IMR-90 (cell line): ENCODE data around the gene HES1. TPM values are rescaled to one million over a fixed set of nuclear protein-coding genes. Genes with fewer than 3 reads are reported as not detected.

Experiments used
- ATAC-seq: fragments of 200-7000 bp; cut with Tn5 transposase; 2 replicates; pipeline ENCODE4 v1.9.1; 2020; ENCODE audit warnings: low read depth, mild to moderate bottlenecking, moderate library complexity
- BruUV-seq: library from RNA; stranded (reverse); fragments of 400-500 nt; replicated peaks from 2 replicates; lab custom pipeline; 2021; lab: Mats Ljungman, UMichigan
- CTCF ChIA-PET: fragments of 300-600 bp; formaldehyde crosslinking; extraction: SDS; loops from one replicate; lab custom pipeline; 2021; ENCODE audit warnings: antibody characterized with exemption; lab: Yijun Ruan, JAX
- POLR2A ChIA-PET: fragments of 300-600 bp; sonication (Branson Sonifier 250); formaldehyde crosslinking; loops from one replicate; lab custom pipeline; 2022; ENCODE audit warnings: antibody characterized with exemption; ENCODE audit not compliant: unreplicated experiment; lab: Charles Lee
- DNase-seq: peaks from one replicate; pipeline ENCODE4 v3.0.0; 2013
- H2AFZ ChIP-seq: replicated peaks from 2 replicates; pipeline ENCODE3; 2013; ENCODE audit warnings: low read length, mild to moderate bottlenecking; ENCODE audit not compliant: poor library complexity
- H2AK5ac ChIP-seq: 2 replicates; pipeline ENCODE4 v1.6.1; 2013; ENCODE audit warnings: low read depth, low read length, inconsistent platforms
- H2AK9ac ChIP-seq: replicated peaks from 2 replicates; pipeline ENCODE3; 2013; ENCODE audit warnings: mild to moderate bottlenecking, low read depth, low read length, moderate library complexity; ENCODE audit not compliant: poor library complexity
- H2BK120ac ChIP-seq: 2 replicates; pipeline ENCODE4 v1.6.1; 2013; ENCODE audit warnings: low read depth, low read length, inconsistent platforms
- H2BK15ac ChIP-seq: 3 replicates; pipeline ENCODE4 v1.6.1; 2013; ENCODE audit warnings: low read depth, low read length, inconsistent platforms
- H2BK20ac ChIP-seq: 2 replicates; pipeline ENCODE4 v1.6.1; 2013; ENCODE audit warnings: low read depth, mild to moderate bottlenecking, inconsistent platforms, low read length, moderate library complexity
- H2BK5ac ChIP-seq: 2 replicates; pipeline ENCODE4 v1.6.1; 2013; ENCODE audit warnings: mild to moderate bottlenecking, low read depth, low read length, inconsistent platforms; ENCODE audit not compliant: poor library complexity, severe bottlenecking
- H3K14ac ChIP-seq: replicated peaks from 2 replicates; pipeline ENCODE4 v1.6.1; 2013; ENCODE audit warnings: low read depth, low read length, inconsistent platforms
- H3K18ac ChIP-seq: 2 replicates; pipeline ENCODE4 v1.6.1; 2013; ENCODE audit warnings: low read depth, low read length, control low read depth
- H3K23ac ChIP-seq: 2 replicates; pipeline ENCODE4 v1.6.1; 2013; ENCODE audit warnings: low read depth, low read length, inconsistent platforms
- H3K27ac ChIP-seq: 2 replicates; pipeline ENCODE4 v1.5.1; 2013; ENCODE audit warnings: mild to moderate bottlenecking, control low read depth, low read length; ENCODE audit not compliant: insufficient read depth
- H3K27me3 ChIP-seq: 2 replicates; pipeline ENCODE4 v1.6.1; 2013; ENCODE audit warnings: low read length; ENCODE audit not compliant: control insufficient read depth, insufficient read depth
- H3K36me3 ChIP-seq: 2 replicates; pipeline ENCODE4 v1.6.1; 2013; ENCODE audit warnings: low read length, mixed read lengths; ENCODE audit not compliant: control insufficient read depth, insufficient read depth
- H3K4ac ChIP-seq: 2 replicates; pipeline ENCODE4 v1.6.1; 2013; ENCODE audit warnings: low read depth, low read length, inconsistent platforms
- H3K4me1 ChIP-seq: 2 replicates; pipeline ENCODE4 v1.6.1; 2013; ENCODE audit warnings: low read length, mixed read lengths; ENCODE audit not compliant: control insufficient read depth, insufficient read depth
- H3K4me2 ChIP-seq: 2 replicates; pipeline ENCODE4 v1.6.1; 2013; ENCODE audit warnings: low read depth, mild to moderate bottlenecking, control low read depth, low read length, moderate library complexity
- H3K4me3 ChIP-seq: 2 replicates; pipeline ENCODE4 v1.5.1; 2013; ENCODE audit warnings: low read depth, mild to moderate bottlenecking, control low read depth, low read length, moderate library complexity; ENCODE audit not compliant: insufficient read depth
- H3K56ac ChIP-seq: 2 replicates; pipeline ENCODE4 v1.6.1; 2013; ENCODE audit warnings: low read length, inconsistent platforms; ENCODE audit not compliant: insufficient read depth; ENCODE audit errors: extremely low read depth
- H3K79me1 ChIP-seq, 2 experiments: 2 replicates each; pipeline ENCODE4 v1.6.1; 2013; ENCODE audit warnings: low read length in 2 of 2, inconsistent platforms in 1 of 2, low read depth in 1 of 2
- H3K9ac ChIP-seq: 2 replicates; pipeline ENCODE4 v1.6.1; 2013; ENCODE audit warnings: low read depth, low read length, control low read depth
- H3K9me1 ChIP-seq: 2 replicates; pipeline ENCODE4 v1.6.1; 2013; ENCODE audit warnings: low read length, inconsistent platforms; ENCODE audit not compliant: insufficient read depth
- H3K9me3 ChIP-seq: 2 replicates; pipeline ENCODE4 v1.6.1; 2013; ENCODE audit warnings: low read length; ENCODE audit not compliant: control insufficient read depth, insufficient read depth
- H4K20me1 ChIP-seq: 2 replicates; pipeline ENCODE4 v1.6.1; 2013; ENCODE audit warnings: low read length, inconsistent platforms; ENCODE audit not compliant: insufficient read depth
- H4K5ac ChIP-seq: 2 replicates; pipeline ENCODE4 v1.6.1; 2013; ENCODE audit warnings: mild to moderate bottlenecking, low read depth, low read length, control low read depth
- H4K8ac ChIP-seq, 2 experiments: 2 replicates each; pipeline ENCODE4 v1.6.1; 2013; ENCODE audit warnings: low read depth in 2 of 2, low read length in 2 of 2, control low read depth in 1 of 2, inconsistent platforms in 1 of 2
- H4K91ac ChIP-seq: 2 replicates; pipeline ENCODE4 v1.6.1; 2013; ENCODE audit warnings: low read depth, low read length, inconsistent platforms; ENCODE audit not compliant: insufficient read depth
- BHLHE40 ChIP-seq: fragments of 150-350 bp; IDR thresholded peaks from 2 replicates; pipeline ENCODE4 v1.6.1; 2016; ENCODE audit warnings: mild to moderate bottlenecking, low read depth, low read length
- FOS ChIP-seq: fragments of 150-350 bp; IDR thresholded peaks from 2 replicates; pipeline ENCODE4 v1.6.1; 2016; ENCODE audit warnings: low read depth, low read length
- MAZ ChIP-seq: IDR thresholded peaks from 2 replicates; pipeline ENCODE4 v1.6.1; 2012; ENCODE audit warnings: low read depth, mild to moderate bottlenecking, low read length, improper control_type of control experiment, moderate library complexity, borderline replicate concordance
- NFE2L2 ChIP-seq: fragments of 150-350 bp; IDR thresholded peaks from 2 replicates; pipeline ENCODE4 v1.6.1; 2016; ENCODE audit warnings: low read depth, mild to moderate bottlenecking, low read length
- RCOR1 ChIP-seq: IDR thresholded peaks from 2 replicates; pipeline ENCODE4 v1.6.1; 2012; ENCODE audit warnings: mild to moderate bottlenecking, low read length, improper control_type of control experiment; ENCODE audit not compliant: insufficient replicate concordance
- SMC3 ChIP-seq: fragments of 150-350 bp; IDR thresholded peaks from 2 replicates; pipeline ENCODE4 v1.6.1; 2016; ENCODE audit warnings: low read depth, mild to moderate bottlenecking, antibody characterized with exemption, low read length, moderate library complexity
- WGBS, 2 experiments: methylation state at CpG; one replicate each; pipeline versions ENCODE4 v1.1.5 to v1.1.7; 2013; ENCODE audit warnings: missing lambda C conversion rate in 2 of 2; ENCODE audit not compliant: insufficient read length in 1 of 2; ENCODE audit errors: extremely low coverage in 2 of 2; 5-methylcytosine and 5-hydroxymethylcytosine counted together
- dilution Hi-C: fragments of 300-500 bp; cut with HindIII; formaldehyde crosslinking; loops from one replicate; pipeline ENCODE4 v1.14.3; 2018; ENCODE audit warnings: low sequenced_read_pairs; ENCODE audit not compliant: unreplicated experiment
- in situ Hi-C: fragments of 300-500 bp; cut with MboI; formaldehyde crosslinking; loops from 3 replicates; pipeline ENCODE4 v1.14.3; 2019; ENCODE audit warnings: low sequenced_read_pairs, inconsistent platforms, mixed read lengths
- intact Hi-C: fragments of 100-400 bp; cut with micrococcal nuclease; formaldehyde crosslinking; loops from 2 replicates; pipeline ENCODE4 v1.10.0; 2022
- polyA plus RNA-seq, 3 experiments: library from polyadenylated mRNA; depleted of rRNA; stranded (reverse); fragments of >200 nt; gene quantifications; 2 replicates each; pipeline ENCODE4 v1.2.3, GENCODE V29; 2012; ENCODE audit warnings: low replicate concordance in 1 of 3
- total RNA-seq: library from RNA; depleted of rRNA; stranded (reverse); fragments of >200 nt; gene quantifications from 2 replicates; pipeline ENCODE4 v1.2.3, GENCODE V29; 2012
- TF ChIP-seq, protein P1 (sequence below): conservative IDR thresholded peaks from 2 replicates; pipeline ENCODE4 v1.5.1; 2012; ENCODE audit warnings: mild to moderate bottlenecking, low read depth, low read length, improper control_type of control experiment
- TF ChIP-seq, protein P2 (sequence below): fragments of 150-350 bp; IDR thresholded peaks from 2 replicates; pipeline ENCODE4 v1.6.1; 2017; ENCODE audit warnings: mild to moderate bottlenecking, antibody characterized with exemption, low read length, low read depth

Gene HES1
- total and polyA plus RNA-seq, 2 of the 4 experiments (the other 2 are of a cell fraction), result 3.6 to 6.7 TPM

DNA sequence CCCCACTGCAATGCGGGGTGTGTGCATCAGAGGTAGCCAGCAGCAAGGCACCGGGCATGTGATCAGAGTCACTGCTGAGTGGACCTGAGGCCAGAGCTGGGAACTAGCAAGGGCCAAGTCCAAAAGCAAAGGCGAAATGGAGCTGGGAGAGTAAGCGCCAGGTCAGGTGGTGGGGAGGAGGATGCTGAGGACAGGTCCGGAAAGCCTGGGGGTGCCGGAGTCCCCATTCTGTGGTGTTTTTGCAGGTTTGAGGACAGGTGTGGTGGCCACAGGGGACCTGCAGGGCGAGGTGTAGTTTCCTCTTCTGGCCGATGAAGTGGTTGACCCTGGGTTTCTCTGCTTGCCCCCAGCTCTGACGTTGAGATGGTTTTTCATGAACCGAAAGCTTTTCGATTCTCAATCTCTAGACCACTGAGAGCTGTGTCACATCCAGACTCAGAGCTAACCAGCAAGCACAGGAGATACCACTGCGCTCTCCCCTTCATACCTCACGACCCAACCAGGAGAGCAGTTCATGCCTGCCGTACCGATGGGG lies 35.0 kb upstream of the HES1 start:
- no peaks in the 10 kb centered on the region for H3K9me1 ChIP-seq
- H4K91ac ChIP-seq, result no peak overlapping the region
- no peak overlapping the region for H3K23ac ChIP-seq
- no peaks in the 10 kb centered on the region for H3K79me1 ChIP-seq
- H3K56ac ChIP-seq, result no peak overlapping the region
- H2AK5ac ChIP-seq, result no peak overlapping the region
- H2BK5ac ChIP-seq, result no peak overlapping the region
- no peak overlapping the region for H3K9ac ChIP-seq
- WGBS, 2 experiments, result 60% methylated on average over 3 of the region's 15 CpGs; no CpG with 5 or more reads in 1 of the 2 experiments
- H4K5ac ChIP-seq, result no peak overlapping the region
- no peak overlapping the region for H2BK20ac ChIP-seq
- no peak overlapping the region for H2AFZ ChIP-seq
- H4K8ac ChIP-seq, result no peak overlapping the region
- H3K27ac ChIP-seq, result no peak overlapping the region
- no peak overlapping the region for H3K4me2 ChIP-seq
- H3K18ac ChIP-seq, result no peak overlapping the region
- no peak overlapping the region for H3K14ac ChIP-seq
- DNase-seq (no peak), ATAC-seq (no peak)
- no peaks in the 10 kb centered on the region for H3K9me3 ChIP-seq
- dilution Hi-C loops, result no loop called here
- H2AK9ac ChIP-seq, result no peak overlapping the region
- intact Hi-C loops, result no loop called here
- H2BK120ac ChIP-seq, result no peak overlapping the region
- in situ Hi-C loops, result no loop called here
- H3K4me1 ChIP-seq, result no peaks in the 10 kb centered on the region
- BruUV-seq, result no TSS peak
- CTCF ChIA-PET, result interaction anchor here (0.7 kb wide), 1 partner anchor 11 kb away, joined by 3 read pairs; no protein-coding TSS in a partner anchor
- H3K36me3 ChIP-seq, result no peaks in the 10 kb centered on the region
- peaks cover 79% of the 10 kb centered on the region for H3K27me3 ChIP-seq
- no peak overlapping the region for H3K4ac ChIP-seq
- no peak overlapping the region for H2BK15ac ChIP-seq
- POLR2A ChIA-PET, result no interaction called here
- no peaks in the 10 kb centered on the region for H4K20me1 ChIP-seq
- H3K4me3 ChIP-seq, result no peak overlapping the region
- no peak for TF ChIP-seq FOS
- no peak for TF ChIP-seq BHLHE40
- TF ChIP-seq, protein P1, sequence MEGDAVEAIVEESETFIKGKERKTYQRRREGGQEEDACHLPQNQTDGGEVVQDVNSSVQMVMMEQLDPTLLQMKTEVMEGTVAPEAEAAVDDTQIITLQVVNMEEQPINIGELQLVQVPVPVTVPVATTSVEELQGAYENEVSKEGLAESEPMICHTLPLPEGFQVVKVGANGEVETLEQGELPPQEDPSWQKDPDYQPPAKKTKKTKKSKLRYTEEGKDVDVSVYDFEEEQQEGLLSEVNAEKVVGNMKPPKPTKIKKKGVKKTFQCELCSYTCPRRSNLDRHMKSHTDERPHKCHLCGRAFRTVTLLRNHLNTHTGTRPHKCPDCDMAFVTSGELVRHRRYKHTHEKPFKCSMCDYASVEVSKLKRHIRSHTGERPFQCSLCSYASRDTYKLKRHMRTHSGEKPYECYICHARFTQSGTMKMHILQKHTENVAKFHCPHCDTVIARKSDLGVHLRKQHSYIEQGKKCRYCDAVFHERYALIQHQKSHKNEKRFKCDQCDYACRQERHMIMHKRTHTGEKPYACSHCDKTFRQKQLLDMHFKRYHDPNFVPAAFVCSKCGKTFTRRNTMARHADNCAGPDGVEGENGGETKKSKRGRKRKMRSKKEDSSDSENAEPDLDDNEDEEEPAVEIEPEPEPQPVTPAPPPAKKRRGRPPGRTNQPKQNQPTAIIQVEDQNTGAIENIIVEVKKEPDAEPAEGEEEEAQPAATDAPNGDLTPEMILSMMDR, result no peak
- TF ChIP-seq NFE2L2, result no peak
- no peak for TF ChIP-seq MAZ
- TF ChIP-seq SMC3, result no peak
- TF ChIP-seq, protein P2, sequence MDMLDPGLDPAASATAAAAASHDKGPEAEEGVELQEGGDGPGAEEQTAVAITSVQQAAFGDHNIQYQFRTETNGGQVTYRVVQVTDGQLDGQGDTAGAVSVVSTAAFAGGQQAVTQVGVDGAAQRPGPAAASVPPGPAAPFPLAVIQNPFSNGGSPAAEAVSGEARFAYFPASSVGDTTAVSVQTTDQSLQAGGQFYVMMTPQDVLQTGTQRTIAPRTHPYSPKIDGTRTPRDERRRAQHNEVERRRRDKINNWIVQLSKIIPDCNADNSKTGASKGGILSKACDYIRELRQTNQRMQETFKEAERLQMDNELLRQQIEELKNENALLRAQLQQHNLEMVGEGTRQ, result no peak
- no peak for TF ChIP-seq RCOR1
